ENCODE data around the gene ISM2.

The ISM2 gene

DNA sequence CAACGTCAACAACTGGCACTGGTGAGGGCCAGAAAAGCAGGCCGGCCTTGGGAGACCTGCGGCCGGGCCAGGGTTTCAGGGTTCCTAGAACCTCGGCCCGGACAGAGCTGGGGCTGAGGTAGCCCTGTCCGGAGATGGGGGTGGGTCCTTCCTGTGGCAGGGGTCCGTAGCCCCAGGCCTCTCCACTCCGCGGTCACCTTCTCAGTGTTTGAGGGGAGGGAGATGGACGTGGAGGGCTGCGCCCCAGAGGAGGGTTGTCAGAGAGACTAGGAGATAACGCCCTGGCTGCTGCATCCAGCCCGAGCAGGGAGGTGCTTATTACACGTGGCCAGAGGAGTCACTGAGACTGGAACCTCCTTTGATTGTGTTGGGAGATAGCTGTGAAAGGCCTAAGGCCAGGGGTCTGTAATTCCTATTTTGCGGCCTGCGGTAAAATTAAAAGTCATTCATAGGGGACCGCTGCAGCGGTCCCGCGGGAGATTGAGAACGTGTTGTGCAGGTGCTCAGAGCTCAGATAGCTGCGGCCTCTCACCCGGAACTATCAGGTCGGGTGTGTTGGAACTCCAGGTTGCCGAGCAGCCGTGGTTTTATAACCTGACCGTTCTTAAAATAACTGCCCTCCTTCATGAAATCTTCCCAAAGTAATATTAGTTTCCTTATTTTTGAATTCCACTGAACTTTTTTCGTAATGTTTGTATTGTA lies 40.2 kb downstream of the ISM2 start:
- no peaks in the 10 kb centered on the region for H3K9me3 ChIP-seq (ENCODE audit: control insufficient read depth, low read length)
- no peaks in the 10 kb centered on the region for H3K36me3 ChIP-seq (ENCODE audit: control insufficient read depth, insufficient read depth, low read length)
- peaks cover 14% of the 10 kb centered on the region for H3K4me1 ChIP-seq
- H2AFZ ChIP-seq = peak overlapping the region; percentile 98
- peak overlapping the region; percentile 66 for H3K4me2 ChIP-seq (ENCODE audit: low read length)
- TF ChIP-seq, protein P1, sequence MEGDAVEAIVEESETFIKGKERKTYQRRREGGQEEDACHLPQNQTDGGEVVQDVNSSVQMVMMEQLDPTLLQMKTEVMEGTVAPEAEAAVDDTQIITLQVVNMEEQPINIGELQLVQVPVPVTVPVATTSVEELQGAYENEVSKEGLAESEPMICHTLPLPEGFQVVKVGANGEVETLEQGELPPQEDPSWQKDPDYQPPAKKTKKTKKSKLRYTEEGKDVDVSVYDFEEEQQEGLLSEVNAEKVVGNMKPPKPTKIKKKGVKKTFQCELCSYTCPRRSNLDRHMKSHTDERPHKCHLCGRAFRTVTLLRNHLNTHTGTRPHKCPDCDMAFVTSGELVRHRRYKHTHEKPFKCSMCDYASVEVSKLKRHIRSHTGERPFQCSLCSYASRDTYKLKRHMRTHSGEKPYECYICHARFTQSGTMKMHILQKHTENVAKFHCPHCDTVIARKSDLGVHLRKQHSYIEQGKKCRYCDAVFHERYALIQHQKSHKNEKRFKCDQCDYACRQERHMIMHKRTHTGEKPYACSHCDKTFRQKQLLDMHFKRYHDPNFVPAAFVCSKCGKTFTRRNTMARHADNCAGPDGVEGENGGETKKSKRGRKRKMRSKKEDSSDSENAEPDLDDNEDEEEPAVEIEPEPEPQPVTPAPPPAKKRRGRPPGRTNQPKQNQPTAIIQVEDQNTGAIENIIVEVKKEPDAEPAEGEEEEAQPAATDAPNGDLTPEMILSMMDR (IDR thresholded peaks at IDR 0.05) = no peak
- peak overlapping the region; percentile 61 for H3K9ac ChIP-seq
- H3K4me3 ChIP-seq (ENCODE audit: low read depth, low read length) = peak overlapping the region; percentile 99
- no peaks in the 10 kb centered on the region for H3K27me3 ChIP-seq (ENCODE audit: control insufficient read depth, insufficient read depth, low read length)
- peaks cover 38% of the 10 kb centered on the region for H3K79me2 ChIP-seq
- H3K27ac ChIP-seq = peak overlapping the region; percentile 94

DNA sequence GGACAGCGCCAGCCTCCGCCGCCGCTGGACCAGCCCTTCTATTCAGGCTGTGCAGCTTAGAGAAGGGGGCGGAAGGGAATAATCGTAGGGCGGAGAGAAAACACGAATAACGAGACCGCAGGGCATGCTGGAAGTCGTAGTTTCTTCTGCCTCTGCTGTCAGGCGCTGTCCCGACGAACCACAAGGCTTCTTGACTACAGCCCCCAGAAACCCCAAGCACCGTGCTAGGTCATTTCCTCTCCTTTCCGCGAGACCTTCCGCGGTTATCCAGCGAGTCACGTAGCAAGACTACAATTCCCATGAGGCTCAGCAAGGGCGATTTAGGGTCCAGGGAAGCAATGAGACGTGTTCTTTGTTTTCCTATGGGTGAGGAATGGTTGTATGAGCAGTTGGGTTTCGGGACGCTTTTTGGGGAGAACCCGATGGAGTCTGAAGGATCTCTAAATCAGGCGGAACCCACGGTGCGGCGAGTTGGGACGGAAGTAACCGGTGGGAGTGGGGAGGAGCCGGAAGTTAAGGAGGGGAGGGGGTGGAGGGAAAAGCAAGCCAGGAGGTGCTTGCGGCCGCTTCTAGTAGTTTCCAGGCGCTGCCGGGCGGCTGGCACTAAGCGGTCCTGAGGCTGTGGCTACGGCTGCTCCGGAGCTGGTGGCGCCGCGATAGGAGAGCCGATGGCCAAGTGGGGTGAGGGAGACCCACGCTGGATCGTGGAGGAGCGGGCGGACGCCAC lies 40.9 kb downstream of the ISM2 start, which contains the start of the genes AHSA1 and VIPAS39:
AHSA1 (plus strand) TSS at position 572 of the 727 bp plus-strand sequence; CDS start at position 669, 97 bp downstream.
VIPAS39 (minus strand) TSS at position 80 of the 727 bp plus-strand sequence. CDS start 3,499 bp downstream, outside the sequence.
- peaks cover 14% of the 10 kb centered on the region for H3K4me1 ChIP-seq
- H3K79me2 ChIP-seq = peaks cover 38% of the 10 kb centered on the region
- H2AFZ ChIP-seq = peak within 1 kb of the TSS; percentile 98
- TF ChIP-seq, protein P1 (IDR thresholded peaks at IDR 0.05) = no peak
- H3K4me3 ChIP-seq (ENCODE audit: low read depth, low read length) = peak within 1 kb of the TSS; percentile 99
- H3K9me3 ChIP-seq (ENCODE audit: control insufficient read depth, low read length) = no peaks in the 10 kb centered on the region
- no peaks in the 10 kb centered on the region for H3K36me3 ChIP-seq (ENCODE audit: control insufficient read depth, insufficient read depth, low read length)
- H3K27me3 ChIP-seq (ENCODE audit: control insufficient read depth, insufficient read depth, low read length) = no peaks in the 10 kb centered on the region
- H3K4me2 ChIP-seq (ENCODE audit: low read length) = peak within 1 kb of the TSS; percentile 66
- H3K9ac ChIP-seq = peak within 1 kb of the TSS; percentile 75
- H3K27ac ChIP-seq = peak within 1 kb of the TSS; percentile 94

DNA sequence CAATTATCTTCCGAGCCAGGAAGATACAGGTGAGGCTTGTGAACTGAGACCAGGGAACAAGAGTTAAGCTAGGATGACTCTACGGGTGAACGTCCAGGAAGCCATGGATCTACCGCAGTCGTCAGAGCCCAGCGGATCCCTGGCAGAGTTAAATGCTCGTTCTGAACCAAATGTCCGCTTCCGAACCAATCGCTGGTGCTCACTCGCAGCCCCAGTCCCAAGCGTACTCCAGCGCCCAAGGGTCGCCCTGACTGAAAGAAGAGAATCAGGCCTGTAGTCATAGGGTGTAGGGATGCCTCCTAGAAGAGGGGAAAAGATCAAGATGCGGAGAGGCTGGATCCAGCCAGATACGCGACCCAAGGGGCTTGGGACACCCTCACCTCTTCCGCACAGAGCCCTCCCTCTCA lies 41.5 kb downstream of the ISM2 start:
- peak overlapping the region; percentile 98 for H2AFZ ChIP-seq
- peak overlapping the region; percentile 94 for H3K27ac ChIP-seq
- H3K4me3 ChIP-seq (ENCODE audit: low read depth, low read length) = peak overlapping the region; percentile 99
- H3K27me3 ChIP-seq (ENCODE audit: control insufficient read depth, insufficient read depth, low read length) = no peaks in the 10 kb centered on the region
- TF ChIP-seq, protein P1 (IDR thresholded peaks at IDR 0.05) = no peak
- peaks cover 38% of the 10 kb centered on the region for H3K79me2 ChIP-seq
- H3K9ac ChIP-seq = peak overlapping the region; percentile 75
- H3K36me3 ChIP-seq (ENCODE audit: control insufficient read depth, insufficient read depth, low read length) = no peaks in the 10 kb centered on the region
- H3K4me1 ChIP-seq = peaks cover 14% of the 10 kb centered on the region
- no peaks in the 10 kb centered on the region for H3K9me3 ChIP-seq (ENCODE audit: control insufficient read depth, low read length)
- H3K4me2 ChIP-seq (ENCODE audit: low read length) = peak overlapping the region; percentile 51

DNA sequence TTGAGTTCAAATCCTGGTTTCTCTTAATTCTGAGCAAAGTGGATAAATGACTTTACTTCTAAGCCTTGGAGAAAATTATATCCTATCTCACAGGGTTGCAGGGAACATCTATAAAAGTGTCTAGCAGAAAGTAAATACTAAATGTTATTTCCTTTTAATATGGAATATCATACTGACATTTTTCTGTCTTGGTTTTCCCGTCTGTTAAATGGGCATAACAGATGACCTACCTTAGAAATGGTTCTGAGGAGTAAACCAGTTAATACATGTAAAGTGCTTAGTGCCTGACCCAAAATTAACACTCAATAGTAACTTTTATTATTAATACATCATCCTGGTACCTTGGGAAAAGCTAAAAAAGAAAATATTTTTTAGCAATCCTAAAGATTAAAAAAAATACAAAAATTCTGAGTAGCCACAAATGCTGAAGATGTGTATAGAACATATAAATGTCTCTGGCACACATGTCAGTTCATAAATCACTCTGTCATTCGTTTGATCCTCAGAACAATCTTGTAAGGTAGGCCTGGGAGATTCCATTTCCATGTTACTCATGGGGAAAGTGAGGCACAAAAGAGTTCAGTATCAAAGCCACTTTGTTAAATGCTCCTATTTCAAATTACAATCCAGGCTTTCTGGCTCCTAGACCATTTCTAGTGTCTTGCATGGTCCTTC lies 42.5 kb downstream of the ISM2 start:
- Histone ChIP-seq H3K27me3 (ENCODE audit: control insufficient read depth, insufficient read depth, low read length) (no peaks in the 10 kb centered on the region), H2AFZ (no peak overlapping the region), H3K9ac (no peak overlapping the region), H3K4me3 (ENCODE audit: low read depth, low read length) (no peak overlapping the region), H3K4me1 (peaks cover 14% of the 10 kb centered on the region), H3K79me2 (peaks cover 36% of the 10 kb centered on the region), H3K36me3 (ENCODE audit: control insufficient read depth, insufficient read depth, low read length) (no peaks in the 10 kb centered on the region), H3K4me2 (ENCODE audit: low read length) (peak overlapping the region; percentile 51), H3K9me3 (ENCODE audit: control insufficient read depth, low read length) (no peaks in the 10 kb centered on the region), H3K27ac (no peak overlapping the region)
- TF ChIP-seq, protein P1 (IDR thresholded peaks at IDR 0.05) = no peak

Data from parathyroid adenoma (tissue), 2 donors.